Measurements from ENCODE around the gene PI4K2B. TPM values are rescaled to one million over a fixed set of nuclear protein-coding genes. Genes with fewer than 3 reads are reported as not detected.

The PI4K2B gene
- total RNA-seq, 1 experiment from 2014 or later, result 19.3 TPM

- TF ChIP-seq CBX3 (IDR thresholded peaks at IDR 0.05; ENCODE audit: low read depth), result 0 out of 2 replicates have a peak, but pooled peaks have one; percentile 15
- TF ChIP-seq POLR2AphosphoS5 (IDR thresholded peaks at IDR 0.05; ENCODE audit: low read depth, low read length), result no peak
Observed at GRCh38 chr4:25320773-25321172, 86.9 kb downstream of the PI4K2B start (continued).

DNA sequence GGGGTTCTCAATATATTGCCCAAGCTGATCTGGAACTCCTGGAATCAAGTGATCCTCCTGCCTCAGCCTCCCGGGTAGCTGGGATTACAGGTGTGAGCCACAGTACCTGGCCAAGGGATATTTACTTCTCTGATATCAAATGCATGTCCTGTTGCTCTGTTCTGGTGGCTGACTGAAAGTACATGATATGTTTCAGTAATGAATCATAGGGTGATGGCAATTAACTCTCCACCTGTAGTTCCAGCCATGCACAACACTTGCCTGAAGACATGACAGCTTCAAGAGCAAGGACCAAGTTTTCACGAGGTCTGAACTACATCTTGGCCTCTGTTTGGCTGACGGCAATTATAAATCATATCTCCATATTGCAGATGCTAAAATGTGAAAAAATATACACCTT, 87.9 kb downstream of the PI4K2B start:
- Histone ChIP-seq H2AFZ (ENCODE audit: low read depth, low read length, poor library complexity, severe bottlenecking) (no peak overlapping the region), H3K9ac (ENCODE audit: low read length) (no peak overlapping the region), H3K79me2 (ENCODE audit: insufficient read depth, low read length) (peaks cover 5% of the 10 kb centered on the region), H3K4me1 (ENCODE audit: control insufficient read depth in 1 of 2, insufficient read depth in 2 of 2, low read length in 2 of 2) (peaks cover 0 to 22% of the 10 kb centered on the region in 2 experiments; a peak in 2 of 4 replicates), H3K4me3 (replicated peaks in 1 of 2; ENCODE audit: low read depth in 1 of 2, low read length in 2 of 2) (no peak overlapping the region), H3K27me3 (ENCODE audit: insufficient read depth, low read length) (no peaks in the 10 kb centered on the region), H3K36me3 (ENCODE audit: control insufficient read depth in 1 of 2, insufficient read depth in 2 of 2, low read length in 2 of 2) (0 out of 4 replicates have a peak, but pooled peaks cover 0 to 2% of the 10 kb centered on the region in 2 experiments), H3K9me3 (ENCODE audit: control insufficient read depth in 1 of 2, insufficient read depth in 1 of 2, low read depth in 1 of 2, low read length in 2 of 2) (no peaks in the 10 kb centered on the region), H3K9me2 (ENCODE audit: insufficient read depth) (no peaks in the 10 kb centered on the region), H3K27ac (ENCODE audit: low read depth, low read length) (no peak overlapping the region), H4K20me1 (ENCODE audit: insufficient read depth) (no peaks in the 10 kb centered on the region), H3K4me2 (ENCODE audit: low read length) (no peak overlapping the region)
- RAD21 ChIA-PET (ENCODE audit: low non-redundant PET in 1 of 2, low total read pairs in 2 of 2, uncharacterized antibody in 2 of 2, unreplicated experiment in 2 of 2), result no interaction called here
- DNase-seq (ENCODE audit: low read depth, low spot score) (no peak), ATAC-seq (no peak)
- intact Hi-C loops (cut with micrococcal nuclease), result no loop called here
- POLR2A ChIA-PET, result no interaction called here
- CTCF ChIA-PET, result interaction anchor here (1.8 kb wide), 1 partner anchor 9 kb away, joined by 12 read pairs; the partner anchor contains the start of gene ZCCHC4
- BruUV-seq (replicated peaks), result no TSS peak
- TF ChIP-seq ZFX (IDR thresholded peaks at IDR 0.05), result no peak
- no peak for TF ChIP-seq MAX (IDR thresholded peaks at IDR 0.05)
- TF ChIP-seq YY1 (IDR thresholded peaks at IDR 0.05; ENCODE audit: extremely low read depth, insufficient replicate concordance, low read depth, low read length), result no peak
- TF ChIP-seq ZNF274 (IDR thresholded peaks at IDR 0.05; ENCODE audit: low read depth, low read length), result no peak
- no peak for TF ChIP-seq EZH2 (IDR thresholded peaks at IDR 0.05)
- no peak for TF ChIP-seq RAD21 (IDR thresholded peaks at IDR 0.05; ENCODE audit: low read depth)
- no peak for TF ChIP-seq EGR1 (IDR thresholded peaks at IDR 0.05; ENCODE audit: low read depth)
- no peak for TF ChIP-seq SIN3A (IDR thresholded peaks at IDR 0.05; ENCODE audit: low read depth)
- no peak for TF ChIP-seq EZH2phosphoT487 (IDR thresholded peaks at IDR 0.05; ENCODE audit: borderline replicate concordance)
- TF ChIP-seq, protein P1, sequence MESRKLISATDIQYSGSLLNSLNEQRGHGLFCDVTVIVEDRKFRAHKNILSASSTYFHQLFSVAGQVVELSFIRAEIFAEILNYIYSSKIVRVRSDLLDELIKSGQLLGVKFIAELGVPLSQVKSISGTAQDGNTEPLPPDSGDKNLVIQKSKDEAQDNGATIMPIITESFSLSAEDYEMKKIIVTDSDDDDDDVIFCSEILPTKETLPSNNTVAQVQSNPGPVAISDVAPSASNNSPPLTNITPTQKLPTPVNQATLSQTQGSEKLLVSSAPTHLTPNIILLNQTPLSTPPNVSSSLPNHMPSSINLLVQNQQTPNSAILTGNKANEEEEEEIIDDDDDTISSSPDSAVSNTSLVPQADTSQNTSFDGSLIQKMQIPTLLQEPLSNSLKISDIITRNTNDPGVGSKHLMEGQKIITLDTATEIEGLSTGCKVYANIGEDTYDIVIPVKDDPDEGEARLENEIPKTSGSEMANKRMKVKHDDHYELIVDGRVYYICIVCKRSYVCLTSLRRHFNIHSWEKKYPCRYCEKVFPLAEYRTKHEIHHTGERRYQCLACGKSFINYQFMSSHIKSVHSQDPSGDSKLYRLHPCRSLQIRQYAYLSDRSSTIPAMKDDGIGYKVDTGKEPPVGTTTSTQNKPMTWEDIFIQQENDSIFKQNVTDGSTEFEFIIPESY (IDR thresholded peaks at IDR 0.05; ENCODE audit: extremely low read depth, insufficient replicate concordance, low read length), result no peak
- TF ChIP-seq ATF3 (IDR thresholded peaks at IDR 0.05), result no peak
- no peak for TF ChIP-seq TCF7L2 (IDR thresholded peaks at IDR 0.05; ENCODE audit: borderline replicate concordance, extremely low read depth, insufficient read depth, insufficient read length)
- no peak for TF ChIP-seq CBX3 (IDR thresholded peaks at IDR 0.05; ENCODE audit: low read depth)
- TF ChIP-seq SRF (IDR thresholded peaks at IDR 0.05; ENCODE audit: low read depth), result no peak
- no peak for TF ChIP-seq SP1 (IDR thresholded peaks at IDR 0.05; ENCODE audit: low read depth)
- no peak for TF ChIP-seq CTCF (IDR thresholded peaks at IDR 0.05 in 2 of 3, conservative IDR thresholded peaks at IDR 0.05 in 1 of 3; ENCODE audit: borderline replicate concordance in 1 of 3, insufficient read depth in 1 of 3, low read depth in 2 of 3, low read length in 2 of 3)
- TF ChIP-seq POLR2A (IDR thresholded peaks at IDR 0.05; ENCODE audit: borderline replicate concordance, extremely low read depth, insufficient read depth, insufficient read length), result no peak
- no peak for TF ChIP-seq POLR2AphosphoS5 (IDR thresholded peaks at IDR 0.05; ENCODE audit: low read depth, low read length)
- TF ChIP-seq FOSL1 (IDR thresholded peaks at IDR 0.05; ENCODE audit: low read depth), result no peak
